HepG2 (cell line): ENCODE measurements around the gene TTBK1. TPM values are rescaled to one million over a fixed set of nuclear protein-coding genes. Genes with fewer than 3 reads are reported as not detected.

ENCODE experiments used
- JUND ChIP-seq: sonication (generic); formaldehyde crosslinking; IDR thresholded peaks from 2 replicates; pipeline ENCODE4 v1.8.0; 2022; ENCODE audit warnings: mild to moderate bottlenecking, missing genetic modification reagents
- KAT8 ChIP-seq: IDR thresholded peaks from 2 replicates; pipeline ENCODE4 v1.6.1; 2016; ENCODE audit warnings: missing genetic modification reagents, missing compliant biosample characterization
- KMT2B ChIP-seq: IDR thresholded peaks from 2 replicates; pipeline ENCODE4 v1.6.1; 2016; ENCODE audit warnings: missing genetic modification reagents, missing compliant biosample characterization
- NRL ChIP-seq: sonication (generic); formaldehyde crosslinking; IDR thresholded peaks from 2 replicates; pipeline ENCODE4 v1.5.0; 2020; ENCODE audit warnings: missing genetic modification reagents, mild to moderate bottlenecking, moderate library complexity, borderline replicate concordance
- PHF8 ChIP-seq: sonication (generic); formaldehyde crosslinking; IDR thresholded peaks from 2 replicates; pipeline ENCODE4 v1.5.0; 2020; ENCODE audit warnings: missing genetic modification reagents
- RELA ChIP-seq: sonication (generic); formaldehyde crosslinking; IDR thresholded peaks from 2 replicates; pipeline ENCODE4 v1.4.0; 2020; ENCODE audit warnings: missing genetic modification reagents
- RERE ChIP-seq: IDR thresholded peaks from 2 replicates; pipeline ENCODE4 v1.6.1; 2016; ENCODE audit warnings: low read depth, missing genetic modification reagents, missing compliant biosample characterization
- ZFY ChIP-seq: sonication (generic); formaldehyde crosslinking; IDR thresholded peaks from 2 replicates; pipeline ENCODE4 v1.4.0; 2020; ENCODE audit warnings: missing genetic modification reagents
- ZNF160 ChIP-seq: sonication (generic); formaldehyde crosslinking; IDR thresholded peaks from 2 replicates; pipeline ENCODE4 v1.8.0; 2022; ENCODE audit warnings: mild to moderate bottlenecking, inconsistent platforms, missing genetic modification reagents
- ZNF335 ChIP-seq: sonication (generic); formaldehyde crosslinking; IDR thresholded peaks from 2 replicates; pipeline ENCODE4 v1.4.0; 2020; ENCODE audit warnings: missing genetic modification reagents
- ZNF770 ChIP-seq: sonication (generic); formaldehyde crosslinking; IDR thresholded peaks from 2 replicates; pipeline ENCODE4 v1.5.0; 2020; ENCODE audit warnings: mild to moderate bottlenecking, missing genetic modification reagents
- polyA plus RNA-seq, 8 experiments: library from polyadenylated mRNA; depleted of rRNA in 3 of 8; stranded (reverse) in 7 of 8; unstranded in 1 of 8; fragments of >200 nt; fragmentation: Illumina TruSeq in 4 of 8; extraction: Trizol in 4 of 8; gene quantifications; 2 replicates each; pipeline versions ENCODE4 v1.2.1 to v1.2.3, GENCODE V29; 2011 to 2016; ENCODE audit warnings: low read depth in 4 of 8, missing spikeins in 1 of 8, mixed read lengths in 1 of 8; ENCODE audit not compliant: insufficient read depth in 1 of 8
- total RNA-seq, 5 experiments: library from RNA; depleted of rRNA; stranded (reverse); fragments of >200 nt; fragmentation: Illumina TruSeq; extraction: Trizol; gene quantifications; 2 replicates each; pipeline ENCODE4 v1.2.3, GENCODE V29; 2016; ENCODE audit warnings: low read depth in 1 of 5
- TF ChIP-seq, protein P1 (sequence below): sonication (generic); formaldehyde crosslinking; IDR thresholded peaks from 2 replicates; pipeline ENCODE4 v1.8.1; 2022; ENCODE audit warnings: low read depth, mild to moderate bottlenecking, missing genetic modification reagents
- TF ChIP-seq, protein P2 (sequence below): sonication (generic); IDR thresholded peaks from 2 replicates; pipeline ENCODE4 v1.6.1; 2016; ENCODE audit warnings: low read depth, borderline replicate concordance
- TF ChIP-seq, protein P3 (sequence below): IDR thresholded peaks from 2 replicates; pipeline ENCODE4 v1.6.1; 2012; ENCODE audit warnings: low read length, improper control_type of control experiment

Gene TTBK1
- total and polyA plus RNA-seq, 2 of the 13 experiments (the other 11 are each of a cell fraction or from before 2014, with no cell fraction given) = 0.24 to 0.33 TPM

- TF ChIP-seq RERE (CRISPR knock-in tag) = no peak
- no peak for TF ChIP-seq KAT8
- no peak for TF ChIP-seq PHF8 (CRISPR knock-in tag)
- TF ChIP-seq, protein P1, sequence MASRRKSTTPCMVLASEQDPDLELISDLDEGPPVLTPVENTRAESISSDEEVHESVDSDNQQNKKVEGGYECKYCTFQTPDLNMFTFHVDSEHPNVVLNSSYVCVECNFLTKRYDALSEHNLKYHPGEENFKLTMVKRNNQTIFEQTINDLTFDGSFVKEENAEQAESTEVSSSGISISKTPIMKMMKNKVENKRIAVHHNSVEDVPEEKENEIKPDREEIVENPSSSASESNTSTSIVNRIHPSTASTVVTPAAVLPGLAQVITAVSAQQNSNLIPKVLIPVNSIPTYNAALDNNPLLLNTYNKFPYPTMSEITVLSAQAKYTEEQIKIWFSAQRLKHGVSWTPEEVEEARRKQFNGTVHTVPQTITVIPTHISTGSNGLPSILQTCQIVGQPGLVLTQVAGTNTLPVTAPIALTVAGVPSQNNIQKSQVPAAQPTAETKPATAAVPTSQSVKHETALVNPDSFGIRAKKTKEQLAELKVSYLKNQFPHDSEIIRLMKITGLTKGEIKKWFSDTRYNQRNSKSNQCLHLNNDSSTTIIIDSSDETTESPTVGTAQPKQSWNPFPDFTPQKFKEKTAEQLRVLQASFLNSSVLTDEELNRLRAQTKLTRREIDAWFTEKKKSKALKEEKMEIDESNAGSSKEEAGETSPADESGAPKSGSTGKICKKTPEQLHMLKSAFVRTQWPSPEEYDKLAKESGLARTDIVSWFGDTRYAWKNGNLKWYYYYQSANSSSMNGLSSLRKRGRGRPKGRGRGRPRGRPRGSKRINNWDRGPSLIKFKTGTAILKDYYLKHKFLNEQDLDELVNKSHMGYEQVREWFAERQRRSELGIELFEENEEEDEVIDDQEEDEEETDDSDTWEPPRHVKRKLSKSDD = no peak
- no peak for TF ChIP-seq KMT2B
- TF ChIP-seq RELA (CRISPR knock-in tag) = no peak
- TF ChIP-seq ZFY (CRISPR knock-in tag) = no peak
- TF ChIP-seq, protein P2, sequence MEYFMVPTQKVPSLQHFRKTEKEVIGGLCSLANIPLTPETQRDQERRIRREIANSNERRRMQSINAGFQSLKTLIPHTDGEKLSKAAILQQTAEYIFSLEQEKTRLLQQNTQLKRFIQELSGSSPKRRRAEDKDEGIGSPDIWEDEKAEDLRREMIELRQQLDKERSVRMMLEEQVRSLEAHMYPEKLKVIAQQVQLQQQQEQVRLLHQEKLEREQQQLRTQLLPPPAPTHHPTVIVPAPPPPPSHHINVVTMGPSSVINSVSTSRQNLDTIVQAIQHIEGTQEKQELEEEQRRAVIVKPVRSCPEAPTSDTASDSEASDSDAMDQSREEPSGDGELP = no peak
- TF ChIP-seq NRL (CRISPR knock-in tag) = no peak
- TF ChIP-seq, protein P3, sequence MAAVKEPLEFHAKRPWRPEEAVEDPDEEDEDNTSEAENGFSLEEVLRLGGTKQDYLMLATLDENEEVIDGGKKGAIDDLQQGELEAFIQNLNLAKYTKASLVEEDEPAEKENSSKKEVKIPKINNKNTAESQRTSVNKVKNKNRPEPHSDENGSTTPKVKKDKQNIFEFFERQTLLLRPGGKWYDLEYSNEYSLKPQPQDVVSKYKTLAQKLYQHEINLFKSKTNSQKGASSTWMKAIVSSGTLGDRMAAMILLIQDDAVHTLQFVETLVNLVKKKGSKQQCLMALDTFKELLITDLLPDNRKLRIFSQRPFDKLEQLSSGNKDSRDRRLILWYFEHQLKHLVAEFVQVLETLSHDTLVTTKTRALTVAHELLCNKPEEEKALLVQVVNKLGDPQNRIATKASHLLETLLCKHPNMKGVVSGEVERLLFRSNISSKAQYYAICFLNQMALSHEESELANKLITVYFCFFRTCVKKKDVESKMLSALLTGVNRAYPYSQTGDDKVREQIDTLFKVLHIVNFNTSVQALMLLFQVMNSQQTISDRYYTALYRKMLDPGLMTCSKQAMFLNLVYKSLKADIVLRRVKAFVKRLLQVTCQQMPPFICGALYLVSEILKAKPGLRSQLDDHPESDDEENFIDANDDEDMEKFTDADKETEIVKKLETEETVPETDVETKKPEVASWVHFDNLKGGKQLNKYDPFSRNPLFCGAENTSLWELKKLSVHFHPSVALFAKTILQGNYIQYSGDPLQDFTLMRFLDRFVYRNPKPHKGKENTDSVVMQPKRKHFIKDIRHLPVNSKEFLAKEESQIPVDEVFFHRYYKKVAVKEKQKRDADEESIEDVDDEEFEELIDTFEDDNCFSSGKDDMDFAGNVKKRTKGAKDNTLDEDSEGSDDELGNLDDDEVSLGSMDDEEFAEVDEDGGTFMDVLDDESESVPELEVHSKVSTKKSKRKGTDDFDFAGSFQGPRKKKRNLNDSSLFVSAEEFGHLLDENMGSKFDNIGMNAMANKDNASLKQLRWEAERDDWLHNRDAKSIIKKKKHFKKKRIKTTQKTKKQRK = no peak
- TF ChIP-seq JUND = no peak
- TF ChIP-seq ZNF770 = no peak
- 0 out of 2 replicates have a peak, but pooled peaks have one; percentile 62 for TF ChIP-seq ZNF160 (CRISPR knock-in tag)
- no peak for TF ChIP-seq ZNF335 (CRISPR knock-in tag)
Measured at GRCh38 chr6:43265564-43265963, 22.3 kb downstream of the TTBK1 start (continued).
